A172 (cell line): ENCODE measurements around the gene CACFD1. TPM values are rescaled to one million over a fixed set of nuclear protein-coding genes. Genes with fewer than 3 reads are reported as not detected.
A peak's percentile ranks its signal among the peaks of the same experiment; 100 is the strongest.

ENCODE experiments used
- DNase-seq: peaks from one replicate; pipeline ENCODE4 v3.0.0-alpha.2; 2015; ENCODE audit warnings: low spot score
- total RNA-seq: library from RNA; depleted of rRNA; stranded (reverse); fragments of >200 nt; shearing (Covaris generic); gene quantifications from 2 replicates; pipeline ENCODE4 v1.2.3, GENCODE V29; 2014

CACFD1 gene
- total RNA-seq, 1 experiment from 2014 or later: 8.8 TPM

DNA sequence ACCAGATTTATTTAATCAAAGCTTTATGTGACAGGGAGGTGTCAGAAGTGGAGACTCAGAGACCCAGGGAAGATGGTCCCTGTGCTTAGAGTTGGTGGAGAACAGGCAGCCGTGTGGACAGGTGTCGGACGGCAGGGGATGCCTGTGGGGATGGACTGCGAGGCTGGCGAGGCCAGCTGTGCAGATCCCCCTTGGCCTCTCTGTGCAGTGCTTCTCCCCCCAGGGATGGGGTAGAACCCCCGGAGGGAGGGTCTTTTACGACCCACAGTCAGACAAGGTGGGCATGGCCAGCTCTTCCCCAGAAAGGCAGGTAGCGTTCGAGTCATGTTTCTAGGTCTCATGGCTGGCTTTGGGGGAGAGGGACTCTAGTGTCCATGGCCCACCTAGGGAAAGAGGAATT lies 23.8 kb downstream of the CACFD1 start:
- DNase-seq: no peak

DNA sequence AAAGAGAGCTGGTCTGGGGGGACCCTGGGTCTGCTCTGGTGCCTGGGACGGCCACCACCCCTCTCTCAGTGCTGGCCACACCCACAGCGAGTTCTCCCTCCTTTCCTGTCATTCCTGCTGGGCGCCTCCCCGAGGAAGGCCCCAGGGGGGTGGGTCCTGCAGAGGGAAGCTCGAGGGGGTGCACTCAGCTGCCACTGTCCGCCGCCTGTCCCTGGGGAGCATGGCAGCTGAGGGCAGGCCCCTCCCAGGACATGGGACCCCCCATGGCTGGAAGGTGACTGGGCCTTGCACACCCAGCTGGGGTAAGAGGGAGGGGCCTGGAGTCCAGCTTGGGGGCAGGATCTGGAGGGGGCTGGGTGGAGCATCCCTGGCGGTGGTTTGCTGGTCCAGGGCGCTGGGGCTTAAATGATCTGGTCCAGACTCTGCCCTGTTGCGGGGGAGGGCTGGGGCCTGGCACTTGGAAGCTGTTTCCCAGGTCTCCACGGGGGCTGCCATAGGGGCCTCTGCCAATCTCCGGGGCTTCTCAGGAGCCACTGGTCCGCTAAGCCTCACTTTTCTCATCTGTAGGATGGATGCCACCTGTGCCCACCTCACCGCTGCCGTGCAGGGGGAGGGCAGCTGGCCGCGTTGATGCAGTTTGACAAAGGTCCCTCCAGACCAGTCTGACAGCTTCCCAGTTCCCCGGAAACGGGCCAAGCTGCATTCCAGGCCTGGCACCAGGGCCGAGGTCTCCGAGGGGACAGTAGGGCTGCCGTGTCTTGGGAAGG lies 25.1 kb downstream of the CACFD1 start:
- DNase-seq: no peak

DNA sequence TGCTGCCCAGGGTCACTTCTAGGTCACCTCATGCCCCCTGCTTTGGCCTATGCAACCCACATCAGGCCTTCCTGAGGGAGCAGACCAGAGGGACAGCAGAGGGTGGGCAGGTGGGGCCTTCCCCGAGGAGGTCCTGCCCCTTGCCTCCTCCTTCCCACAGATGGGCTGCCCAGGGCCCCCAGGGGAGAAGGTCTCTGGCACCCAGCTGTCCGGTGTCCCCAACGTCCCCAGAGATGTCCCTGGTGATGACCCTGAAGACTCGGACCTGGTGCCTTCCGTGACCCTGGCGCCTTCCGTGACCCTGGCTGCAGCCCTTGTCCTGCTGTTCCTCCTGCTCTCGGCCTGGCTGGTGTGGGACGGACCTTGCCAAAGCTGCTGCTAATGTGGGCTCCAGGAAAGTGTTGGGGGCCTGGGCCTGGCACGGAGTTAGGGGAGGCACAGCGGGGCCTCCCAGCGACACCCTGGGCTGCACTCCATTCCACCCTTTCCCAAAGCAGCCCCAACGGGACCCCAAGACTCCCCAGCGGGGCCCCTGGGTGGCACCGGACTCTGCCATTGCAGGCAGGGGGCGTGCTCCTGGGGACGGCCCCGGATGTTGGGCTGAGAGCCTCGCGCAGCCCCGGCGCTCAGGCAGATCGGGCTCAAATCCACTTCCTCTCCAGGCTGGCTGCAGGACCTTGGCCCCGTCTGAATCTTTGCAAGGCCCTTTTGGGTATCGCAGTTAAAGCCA lies 25.9 kb downstream of the CACFD1 start:
- DNase-seq: no peak

DNA sequence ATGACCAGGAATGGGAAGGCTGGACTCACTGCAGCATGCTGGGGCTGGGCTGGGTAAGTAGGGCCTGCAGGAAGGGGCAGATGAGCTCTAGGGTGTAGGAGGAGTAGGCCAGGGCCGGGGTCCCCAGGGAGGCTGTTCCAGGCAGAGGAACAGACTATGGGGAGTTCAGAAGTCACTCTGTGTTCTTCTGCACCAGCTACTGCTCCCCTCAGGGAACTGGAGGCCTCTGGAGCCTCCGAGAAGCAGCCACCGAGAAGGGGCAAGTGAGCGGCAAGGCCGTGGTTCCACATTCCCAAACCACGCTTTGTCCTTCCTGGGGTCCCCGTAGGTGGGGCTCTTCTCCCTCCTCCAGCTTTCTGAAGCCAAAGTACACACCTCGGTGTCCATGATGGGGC lies 27.6 kb downstream of the CACFD1 start:
- DNase-seq: no peak

DNA sequence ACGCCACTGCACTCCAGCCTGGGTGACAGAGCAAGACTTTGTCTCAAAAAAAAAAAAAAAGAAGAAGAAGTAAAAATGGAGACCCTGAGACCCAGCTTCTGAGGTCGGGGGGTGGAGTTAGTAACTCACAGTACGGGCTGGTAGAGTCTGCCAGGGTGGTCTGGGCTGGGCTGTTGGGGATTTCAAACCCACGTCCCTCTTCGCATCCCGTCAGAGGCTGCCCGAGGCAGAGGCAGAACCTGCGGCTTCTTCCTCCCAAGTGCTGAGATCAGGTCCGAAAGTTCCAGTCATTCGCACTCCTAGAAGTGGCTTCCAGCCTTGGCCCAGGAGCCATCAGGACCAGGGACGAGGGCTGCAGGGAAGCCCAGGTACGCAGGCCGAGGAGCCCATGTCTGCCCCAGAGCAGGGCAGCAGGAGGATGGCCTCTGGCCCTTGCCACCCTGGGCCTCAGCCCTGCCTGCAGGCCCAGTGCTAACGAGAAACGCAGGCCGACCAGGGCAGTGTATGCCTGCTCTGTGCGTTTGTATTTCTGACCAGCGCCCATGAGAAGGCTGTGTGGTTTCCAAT lies 29.0 kb downstream of the CACFD1 start:
- DNase-seq: no peak

DNA sequence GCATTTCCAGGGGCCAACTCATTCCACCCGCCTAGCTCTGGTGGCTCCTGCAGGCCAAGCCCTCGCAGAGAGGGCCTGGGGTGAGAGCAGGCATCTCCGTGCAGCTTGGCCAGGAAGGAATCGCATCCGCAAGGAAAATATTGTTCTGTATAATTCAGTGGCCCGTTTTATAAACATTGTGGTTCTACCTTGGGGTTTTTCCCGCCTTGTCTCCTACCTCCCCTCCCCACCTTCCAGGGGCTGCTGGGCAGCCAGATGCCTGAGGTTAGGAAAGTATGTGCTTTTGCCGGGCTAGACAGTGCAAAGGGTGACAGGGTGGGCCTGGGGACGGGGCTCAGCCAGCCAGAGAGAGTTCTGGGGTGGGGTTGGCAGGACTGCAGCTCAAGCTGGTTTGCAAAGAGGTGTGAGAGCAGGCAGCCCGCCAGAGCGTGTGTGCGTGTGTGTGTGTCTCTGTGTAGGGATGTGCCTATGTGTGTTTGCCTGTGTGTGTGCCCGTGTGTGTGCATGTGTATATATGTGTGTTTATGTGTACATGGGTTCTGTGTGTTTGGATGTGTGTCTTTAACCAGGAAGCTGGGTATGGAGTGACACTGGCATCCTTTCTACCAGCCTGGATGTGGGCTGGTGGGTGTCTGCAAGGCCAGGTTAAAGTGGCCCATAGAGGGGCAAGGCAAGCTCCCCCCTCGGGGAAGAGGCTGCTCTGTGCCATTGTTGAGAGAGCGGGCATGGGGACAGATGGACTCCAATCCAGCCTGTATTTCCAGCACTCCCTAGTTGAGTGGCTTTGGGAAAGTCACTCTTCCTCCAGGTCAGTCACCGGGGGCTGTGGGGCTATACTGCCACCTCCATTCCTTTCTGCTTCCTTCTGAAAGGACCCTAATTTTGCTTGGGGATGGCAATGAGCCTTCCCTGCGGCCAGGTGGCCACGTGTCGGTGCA lies 29.7 kb downstream of the CACFD1 start:
- DNase-seq: no peak

DNA sequence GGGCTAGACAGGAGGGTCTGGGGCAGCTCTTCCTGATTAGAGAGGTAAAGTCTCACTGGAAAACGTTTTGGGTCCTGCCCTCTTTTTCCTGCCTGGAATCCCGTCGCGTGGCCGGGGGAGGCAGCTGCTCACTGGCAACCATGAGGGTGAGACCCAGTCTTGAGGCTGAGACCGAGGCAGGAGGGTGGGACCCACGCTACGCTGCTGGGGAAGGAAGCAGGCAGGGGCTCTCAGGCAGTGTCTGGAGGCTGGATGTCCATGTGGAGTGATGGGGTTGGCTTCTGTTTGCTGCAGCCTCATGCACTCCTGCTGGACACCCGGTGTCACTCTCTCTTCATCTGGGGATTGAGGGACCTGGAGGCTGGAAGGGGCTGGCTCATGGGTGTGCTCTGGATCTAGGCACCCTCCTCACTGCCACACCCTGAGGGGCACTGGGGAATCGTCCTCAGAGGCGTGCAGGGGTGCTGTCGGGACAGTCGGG lies 30.5 kb downstream of the CACFD1 start:
- DNase-seq: no peak

DNA sequence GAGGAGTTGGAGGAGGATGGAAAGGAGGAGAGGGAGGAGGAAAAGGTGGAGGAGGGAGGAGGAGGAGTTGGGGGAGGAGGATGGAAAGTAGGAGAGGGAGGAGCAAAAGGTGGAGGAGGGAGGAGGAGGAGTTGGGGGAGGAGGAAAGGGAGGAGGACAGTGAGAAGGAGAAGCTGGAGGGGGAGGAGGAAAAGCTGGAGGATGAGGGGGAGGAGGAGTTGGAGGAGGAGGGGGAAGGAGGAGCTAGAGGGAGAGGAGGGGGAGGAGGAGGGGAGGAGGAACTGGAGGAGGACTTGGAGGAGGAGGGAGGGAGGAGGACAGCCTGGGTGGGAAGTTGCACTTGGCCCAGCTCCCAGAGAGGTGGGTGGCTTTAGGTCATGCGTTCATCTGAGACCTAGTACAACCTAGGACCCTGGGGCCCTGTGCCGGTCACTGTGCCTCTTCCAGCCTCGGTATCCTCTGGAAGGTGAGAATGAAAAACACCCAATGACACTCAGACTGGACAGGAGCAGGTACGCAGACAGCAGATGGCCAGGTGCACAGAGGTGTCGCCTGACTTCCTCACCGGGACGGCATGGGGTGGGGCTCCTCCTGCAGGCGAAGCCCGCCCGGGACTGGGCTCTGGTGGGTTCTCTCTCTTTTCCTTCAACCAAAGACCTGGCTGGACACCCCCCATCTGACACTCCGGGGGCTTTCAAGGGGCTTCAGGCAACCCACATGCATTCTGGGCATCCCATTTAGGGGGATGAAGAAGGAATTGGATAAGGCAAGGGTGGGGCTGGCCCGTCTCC lies 31.3 kb downstream of the CACFD1 start:
- DNase-seq: no peak

DNA sequence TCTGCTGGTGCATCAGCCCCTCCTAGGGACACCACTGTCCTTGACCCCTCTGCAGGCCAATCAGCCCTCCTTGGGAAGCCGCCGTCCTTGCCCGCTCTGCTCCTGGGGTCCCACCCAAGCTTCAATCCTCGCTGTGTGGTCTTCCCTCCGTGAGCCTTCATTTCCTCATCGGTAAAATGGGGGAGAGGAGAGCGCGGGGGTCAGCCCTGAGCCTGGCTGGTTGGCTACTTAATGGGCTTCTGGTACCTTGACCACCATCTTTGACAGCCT lies 31.8 kb downstream of the CACFD1 start:
- DNase-seq: no peak

DNA sequence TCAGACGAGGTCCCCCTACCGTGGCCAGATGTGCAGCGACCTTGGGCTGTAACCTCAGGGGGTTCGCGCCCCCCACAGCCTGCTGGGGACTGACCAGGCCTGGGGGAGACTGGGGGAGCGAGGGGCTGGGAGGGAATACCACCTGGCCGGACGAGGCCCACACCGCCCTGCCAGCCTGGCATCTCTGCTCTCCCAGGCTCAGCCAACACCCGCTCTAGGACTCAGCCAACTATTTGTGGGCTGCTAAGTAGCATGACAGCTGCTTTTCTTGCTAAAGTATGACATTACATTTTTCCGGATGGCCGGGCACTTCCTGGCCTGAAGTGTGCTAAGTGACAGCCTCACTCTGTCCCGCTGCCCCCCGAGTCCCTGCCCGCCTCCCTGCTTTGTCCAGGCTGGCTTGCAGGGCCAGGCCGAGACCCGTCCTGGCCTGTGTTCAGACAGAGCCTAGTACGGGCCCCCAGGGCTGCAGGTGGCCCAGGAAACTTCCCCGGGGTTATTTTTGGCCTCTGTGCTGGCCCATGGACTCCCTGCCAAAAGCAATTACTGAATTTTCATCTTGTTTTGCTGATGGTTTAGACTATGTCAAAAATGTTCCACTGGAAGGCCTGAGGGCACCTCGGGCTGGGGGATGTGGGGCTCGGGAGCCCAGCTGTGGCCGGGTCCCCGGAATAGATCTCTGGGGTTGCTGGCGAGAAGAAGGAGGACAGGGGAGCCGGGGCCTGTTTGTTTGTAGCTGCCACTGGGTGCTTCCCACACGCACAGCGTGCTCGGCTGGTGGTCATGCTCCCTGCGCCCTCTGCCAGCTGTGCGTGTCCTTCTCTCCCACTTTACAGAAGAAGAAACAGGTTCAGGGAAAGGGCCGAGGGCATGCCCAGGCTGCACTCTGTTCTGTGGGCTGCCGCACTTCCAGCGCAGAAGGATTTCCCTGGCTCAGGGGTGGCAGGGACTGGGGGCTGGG lies 32.6 kb downstream of the CACFD1 start:
- DNase-seq: peak; percentile 39

DNA sequence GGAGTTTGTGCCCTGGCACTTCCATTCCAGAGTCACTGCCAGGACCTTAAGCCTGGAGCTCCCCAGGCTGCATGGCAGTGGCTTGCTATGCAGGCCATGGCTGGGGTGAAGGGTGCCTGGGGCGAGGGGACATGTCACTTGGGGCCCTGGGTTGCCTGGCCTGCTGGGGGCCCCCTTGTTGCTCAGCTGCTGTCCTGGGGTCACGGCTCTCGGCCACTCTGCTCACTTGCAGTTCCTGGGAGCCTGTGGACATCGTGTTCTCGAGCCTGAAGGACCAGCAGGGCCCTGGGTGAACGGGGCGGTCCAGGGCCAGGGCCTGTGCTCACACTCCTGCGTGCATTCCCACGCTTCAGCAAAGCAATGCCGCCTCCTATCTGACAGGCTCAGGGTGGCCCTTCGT lies 33.6 kb downstream of the CACFD1 start:
- DNase-seq: no peak

DNA sequence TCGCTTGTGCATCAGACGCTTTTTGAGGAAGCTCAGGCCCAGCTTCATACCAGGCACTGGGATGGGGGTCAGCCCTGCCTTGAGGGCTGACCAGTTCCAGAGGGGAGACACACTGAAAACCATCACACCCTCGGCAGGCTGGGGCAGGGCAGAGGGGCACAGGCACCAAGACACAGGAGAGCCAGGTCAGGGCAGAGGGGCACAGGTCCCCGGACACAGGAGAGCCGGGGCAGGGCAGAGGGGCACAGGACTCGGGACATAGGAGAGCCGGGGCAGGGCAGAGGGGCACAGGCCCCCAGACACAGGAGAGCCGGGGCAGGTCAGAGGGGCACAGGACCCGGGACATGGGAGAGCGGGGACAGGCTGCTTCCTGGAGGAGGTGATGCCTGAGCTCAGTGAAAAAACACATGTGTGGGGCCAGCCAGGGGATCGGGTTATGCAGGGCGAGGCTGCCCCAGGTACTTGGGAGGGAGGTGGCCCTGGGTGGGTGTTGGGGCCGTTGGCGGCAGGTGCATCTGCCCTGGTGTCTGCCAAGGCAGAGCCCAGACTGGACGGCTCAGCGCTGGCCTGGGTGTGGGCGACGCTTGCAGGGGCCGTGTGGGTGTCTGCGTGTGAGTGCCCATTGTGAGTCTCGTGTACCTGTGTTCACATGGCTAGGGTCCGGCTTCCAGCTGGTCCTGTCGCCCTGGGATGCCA lies 34.2 kb downstream of the CACFD1 start:
- DNase-seq: no peak

DNA sequence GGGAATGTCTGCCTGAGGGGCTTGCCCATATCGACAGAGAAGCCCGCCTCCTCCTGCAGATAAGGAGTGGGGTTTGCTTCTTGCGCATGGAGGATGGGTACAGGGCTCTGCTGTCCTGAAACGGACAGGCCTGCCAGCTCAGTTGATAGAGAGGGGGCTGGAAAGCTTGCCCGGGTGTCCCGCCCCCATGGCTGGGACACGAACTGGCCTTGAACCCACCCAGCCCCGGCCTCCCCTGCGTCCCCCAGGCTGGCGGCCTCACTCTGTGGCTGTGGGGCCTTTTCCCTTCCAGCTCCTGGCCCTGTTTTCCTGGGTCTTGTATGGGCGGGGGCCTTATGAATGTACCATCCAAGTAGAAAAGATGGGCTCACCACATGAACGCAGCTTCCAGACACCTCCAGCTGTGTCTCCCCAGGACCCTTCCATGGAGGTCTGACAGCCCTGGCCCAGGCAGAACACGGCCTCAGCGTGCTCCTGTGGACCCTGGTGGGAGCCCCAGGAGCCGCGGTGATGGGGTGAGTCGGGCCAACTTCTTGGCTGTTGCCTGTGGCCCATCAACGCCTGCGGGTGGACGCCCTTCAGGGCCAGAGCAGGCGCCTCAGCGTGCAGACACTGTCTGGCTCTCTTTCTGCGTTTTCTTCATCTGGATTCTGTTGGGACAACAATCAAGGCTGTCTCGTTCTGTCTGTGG lies 35.0 kb downstream of the CACFD1 start:
- no peak for DNase-seq

DNA sequence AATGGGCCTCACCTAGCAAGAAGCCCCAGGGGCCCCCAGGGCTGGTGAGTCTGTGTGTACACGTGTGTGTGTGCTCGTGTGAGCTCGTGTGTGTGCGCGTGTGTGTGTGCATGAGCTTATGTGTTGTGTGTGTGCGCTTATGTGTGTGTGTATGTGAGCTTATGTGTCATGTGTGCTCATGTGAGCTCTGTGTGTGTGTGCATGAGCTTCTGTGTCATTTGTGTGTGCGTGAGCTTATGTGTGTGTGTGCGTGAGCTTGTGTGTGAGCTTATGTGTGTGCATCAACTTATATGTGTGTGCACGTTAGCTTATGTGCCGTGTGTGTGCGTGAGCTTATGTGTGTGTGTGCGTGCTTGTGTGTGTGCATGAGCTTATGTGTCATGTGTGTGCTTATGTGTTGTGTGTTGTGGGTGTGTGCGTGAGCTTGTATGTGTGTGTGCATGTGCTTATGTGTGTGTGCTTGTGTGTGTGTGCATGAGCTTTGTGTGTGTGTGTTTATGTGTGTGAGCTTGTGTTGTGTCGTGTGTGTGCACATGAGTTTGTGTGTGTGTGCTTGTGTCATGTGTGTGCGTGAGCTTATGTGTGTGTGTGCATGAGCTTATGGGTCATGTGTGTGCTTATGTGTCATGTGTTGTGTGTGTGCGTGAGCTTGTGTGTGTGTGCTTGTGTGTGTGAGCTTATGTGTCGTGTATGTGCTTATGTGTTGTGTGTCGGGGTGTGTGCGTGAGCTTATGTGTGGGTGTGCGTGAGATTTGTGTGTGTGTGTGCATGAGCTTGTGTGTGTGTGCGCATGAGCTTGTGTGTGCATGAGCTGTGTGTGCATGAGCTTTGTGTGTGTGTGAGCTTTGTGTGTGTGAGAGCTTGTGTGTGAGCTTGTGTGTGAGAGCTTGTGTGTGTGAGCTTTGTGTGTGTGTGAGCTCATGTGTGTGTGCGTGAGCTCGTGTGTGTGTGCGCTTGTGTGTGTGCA lies 35.8 kb downstream of the CACFD1 start:
- DNase-seq: no peak

DNA sequence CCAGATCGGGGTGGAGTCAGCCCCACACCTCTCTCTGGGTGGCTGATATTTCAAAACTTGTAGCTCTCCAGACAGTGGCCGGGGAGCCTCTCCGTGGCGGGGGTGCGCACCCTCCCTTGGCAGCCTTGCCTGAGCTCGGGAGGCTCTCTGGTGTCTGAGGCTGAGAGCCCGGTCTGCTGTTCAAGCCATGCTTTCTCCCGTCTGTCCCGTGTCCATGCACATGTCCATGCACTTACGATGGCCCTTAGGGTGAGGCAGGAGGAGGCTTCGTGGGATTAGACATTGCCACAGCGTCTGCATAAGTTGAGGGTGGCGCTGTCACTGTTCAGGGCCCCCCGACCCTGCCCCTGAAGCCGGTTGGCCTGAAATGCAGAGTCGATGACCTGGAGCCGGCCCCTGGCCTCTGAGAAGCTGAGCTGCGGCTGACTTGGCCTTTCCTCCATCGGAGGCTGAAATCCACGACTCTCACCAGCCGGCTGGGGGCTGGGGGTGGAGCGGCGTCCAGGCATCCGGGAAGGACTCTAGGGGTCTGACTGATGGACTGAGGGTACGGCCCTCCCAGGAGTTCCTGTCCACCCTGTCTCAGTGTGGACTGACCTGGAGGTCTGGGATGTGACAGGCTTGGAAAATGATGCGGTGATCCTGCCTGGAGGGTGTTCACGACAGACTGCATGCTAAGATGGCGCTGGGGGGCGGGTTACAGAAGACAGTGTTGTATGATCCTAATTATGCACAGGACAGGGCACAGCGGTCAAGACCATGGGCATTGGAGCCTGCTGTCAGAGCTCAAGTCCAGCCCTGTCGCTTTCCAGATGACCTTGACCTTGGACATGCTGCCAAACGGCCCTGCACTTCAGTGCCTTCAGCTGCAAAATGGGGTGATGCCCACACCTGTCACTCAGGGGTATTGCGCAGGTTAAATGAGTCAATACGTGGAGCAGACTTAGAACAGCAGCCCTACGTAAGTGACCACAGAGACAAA lies 37.4 kb downstream of the CACFD1 start:
- no peak for DNase-seq

DNA sequence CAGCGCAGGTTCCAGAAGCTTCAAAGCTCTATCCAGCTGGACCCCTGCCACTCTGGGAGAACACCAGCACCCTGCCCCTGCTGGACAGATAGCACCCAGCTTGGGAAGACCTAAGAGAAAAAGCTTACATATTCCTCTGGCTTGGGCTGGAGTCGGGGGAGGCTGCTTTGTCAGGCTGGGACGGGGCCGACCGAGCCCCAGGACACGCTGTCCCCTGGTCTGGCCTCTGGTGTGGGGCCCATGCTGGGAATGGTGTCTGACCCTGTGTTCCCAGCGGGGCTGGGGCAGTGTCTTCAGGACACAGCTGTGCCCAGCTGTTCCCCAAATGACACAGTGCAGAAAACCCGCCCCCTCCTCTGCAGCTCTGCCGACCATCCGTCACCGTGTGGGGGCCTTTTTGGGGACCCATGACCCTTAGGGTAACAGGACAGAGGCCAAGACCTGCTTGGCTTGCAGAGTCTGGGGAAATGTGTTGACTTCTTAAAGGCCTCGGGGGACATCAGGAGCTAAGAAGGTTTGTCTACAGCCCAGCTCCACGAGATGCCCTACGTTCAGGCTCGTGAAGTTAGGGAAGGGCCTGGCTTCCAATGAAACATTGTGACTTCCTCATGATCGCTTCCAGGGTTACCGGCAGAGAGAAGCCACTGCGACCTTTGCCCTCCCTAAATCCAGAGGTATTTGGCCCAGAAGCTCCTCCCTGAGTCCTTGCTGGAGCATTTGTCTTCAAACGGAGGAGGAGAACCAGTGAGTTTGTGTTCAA lies 39.5 kb downstream of the CACFD1 start:
- no peak for DNase-seq
